HEK293 (cell line): Measurements from ENCODE around the gene GPR160.

Experiments
- CTCF ChIA-PET: fragments of 350-600 bp; formaldehyde crosslinking; extraction: SDS; loops from one replicate; lab custom pipeline; 2021; ENCODE audit warnings: antibody characterized with exemption; lab: Yijun Ruan, JAX
- POLR2A ChIA-PET: fragments of 300-600 bp; formaldehyde crosslinking; extraction: SDS; loops from one replicate; lab custom pipeline; 2020; ENCODE audit warnings: antibody characterized with exemption, inconsistent platforms; lab: Yijun Ruan, JAX
- H3K27ac ChIP-seq: fragments of 200-500 bp; sonication (Bioruptor generic); 2 replicates; pipeline ENCODE4 v1.5.1; 2014; ENCODE audit warnings: low read depth, low read length, control low read depth, inconsistent platforms; ENCODE audit errors: extremely low read depth
- H3K36me3 ChIP-seq, 2 experiments: fragments of 200-500 bp in 1 of 2; sonication (Bioruptor generic) in 1 of 2; 1 replicate in 1 of 2; 2 replicates in 1 of 2; pipeline ENCODE4 v1.5.1; 2014 to 2017; ENCODE audit warnings: inconsistent platforms in 2 of 2, low read length in 2 of 2; ENCODE audit not compliant: control insufficient read depth in 2 of 2, insufficient read depth in 1 of 2
- H3K4me1 ChIP-seq: fragments of 200-500 bp; sonication (Bioruptor generic); 2 replicates; pipeline ENCODE4 v1.5.1; 2014; ENCODE audit warnings: mild to moderate bottlenecking, low read length, inconsistent platforms; ENCODE audit not compliant: control insufficient read depth, insufficient read depth
- H3K4me3 ChIP-seq: 2 replicates; pipeline ENCODE4 v1.5.1; 2011; ENCODE audit warnings: low read depth, mild to moderate bottlenecking, control low read depth, low read length, moderate library complexity
- H3K9me3 ChIP-seq: fragments of 200-500 bp; sonication (Bioruptor generic); 2 replicates; pipeline ENCODE4 v1.5.1; 2014; ENCODE audit warnings: low read depth, low read length, inconsistent platforms; ENCODE audit not compliant: control insufficient read depth, insufficient read depth
- BCL11B ChIP-seq: fragments of 450-650 bp; formaldehyde crosslinking; IDR thresholded peaks from 2 replicates; pipeline ENCODE4 v1.5.1; 2016; ENCODE audit warnings: low read depth, missing biosample characterization, missing genetic modification characterization
- HOXC10 ChIP-seq: sonication (generic); formaldehyde crosslinking; IDR thresholded peaks from 2 replicates; pipeline ENCODE4 v1.8.1; 2023; ENCODE audit warnings: mild to moderate bottlenecking, missing genetic modification reagents
- KLF7 ChIP-seq: fragments of 450-650 bp; formaldehyde crosslinking; IDR thresholded peaks from 2 replicates; pipeline ENCODE4 v1.5.1; 2016; ENCODE audit warnings: missing biosample characterization, missing genetic modification characterization, borderline replicate concordance
- KLF9 ChIP-seq: fragments of 450-650 bp; formaldehyde crosslinking; IDR thresholded peaks from 2 replicates; pipeline ENCODE4 v1.5.1; 2016; ENCODE audit warnings: missing biosample characterization, missing genetic modification characterization, low read depth
- PRDM1 ChIP-seq: fragments of 450-650 bp; formaldehyde crosslinking; IDR thresholded peaks from 2 replicates; pipeline ENCODE4; 2016; ENCODE audit warnings: missing biosample characterization, missing genetic modification characterization
- ZBTB11 ChIP-seq: fragments of 450-650 bp; formaldehyde crosslinking; conservative IDR thresholded peaks from 2 replicates; pipeline ENCODE4 v1.5.1; 2016; ENCODE audit warnings: low read depth, missing biosample characterization, missing genetic modification characterization
- ZBTB21 ChIP-seq: fragments of 450-650 bp; formaldehyde crosslinking; IDR thresholded peaks from 2 replicates; pipeline ENCODE4 v1.5.1; 2017; ENCODE audit warnings: missing biosample characterization, missing genetic modification characterization
- ZNF114 ChIP-seq: fragments of 450-650 bp; formaldehyde crosslinking; IDR thresholded peaks from 2 replicates; pipeline ENCODE4 v1.5.0; 2017; ENCODE audit warnings: missing biosample characterization, missing genetic modification characterization
- ZNF239 ChIP-seq: fragments of 450-650 bp; formaldehyde crosslinking; IDR thresholded peaks from 2 replicates; pipeline ENCODE4 v1.5.1; 2016; ENCODE audit warnings: missing biosample characterization, missing genetic modification characterization
- ZNF24 ChIP-seq: fragments of 450-650 bp; formaldehyde crosslinking; IDR thresholded peaks from 2 replicates; pipeline ENCODE4 v1.5.1; 2016; ENCODE audit warnings: missing biosample characterization, missing genetic modification characterization
- ZNF302 ChIP-seq: fragments of 450-650 bp; formaldehyde crosslinking; IDR thresholded peaks from 2 replicates; pipeline ENCODE4 v1.5.1; 2016; ENCODE audit warnings: missing biosample characterization, missing genetic modification characterization, low read depth
- ZNF426 ChIP-seq: fragments of 450-650 bp; formaldehyde crosslinking; IDR thresholded peaks from 2 replicates; pipeline ENCODE4 v1.5.1; 2017; ENCODE audit warnings: missing biosample characterization, missing genetic modification characterization, mild to moderate bottlenecking, inconsistent platforms, moderate library complexity
- ZNF501 ChIP-seq: fragments of 450-650 bp; formaldehyde crosslinking; IDR thresholded peaks from 2 replicates; pipeline ENCODE4 v1.5.1; 2016; ENCODE audit warnings: missing biosample characterization, missing genetic modification characterization
- ZNF707 ChIP-seq: fragments of 450-650 bp; formaldehyde crosslinking; IDR thresholded peaks from 2 replicates; pipeline ENCODE4 v1.5.1; 2016; ENCODE audit warnings: missing biosample characterization, missing genetic modification characterization
- ZNF76 ChIP-seq: fragments of 450-650 bp; formaldehyde crosslinking; IDR thresholded peaks from 2 replicates; pipeline ENCODE4; 2016; ENCODE audit warnings: low read depth, missing biosample characterization, missing genetic modification characterization, borderline replicate concordance
- ZXDB ChIP-seq: fragments of 450-650 bp; formaldehyde crosslinking; IDR thresholded peaks from 2 replicates; pipeline ENCODE4 v1.5.1; 2016; ENCODE audit warnings: missing biosample characterization, missing genetic modification characterization
- TF ChIP-seq, protein P1 (sequence below): fragments of 450-650 bp; formaldehyde crosslinking; IDR thresholded peaks from 2 replicates; pipeline ENCODE4 v1.5.1; 2016; ENCODE audit warnings: missing biosample characterization, missing genetic modification characterization
- TF ChIP-seq, protein P2 (sequence below): fragments of 450-650 bp; IDR thresholded peaks from 2 replicates; pipeline ENCODE4 v1.5.1; 2018; ENCODE audit warnings: missing biosample characterization, mild to moderate bottlenecking, missing genetic modification characterization

GPR160 gene

DNA sequence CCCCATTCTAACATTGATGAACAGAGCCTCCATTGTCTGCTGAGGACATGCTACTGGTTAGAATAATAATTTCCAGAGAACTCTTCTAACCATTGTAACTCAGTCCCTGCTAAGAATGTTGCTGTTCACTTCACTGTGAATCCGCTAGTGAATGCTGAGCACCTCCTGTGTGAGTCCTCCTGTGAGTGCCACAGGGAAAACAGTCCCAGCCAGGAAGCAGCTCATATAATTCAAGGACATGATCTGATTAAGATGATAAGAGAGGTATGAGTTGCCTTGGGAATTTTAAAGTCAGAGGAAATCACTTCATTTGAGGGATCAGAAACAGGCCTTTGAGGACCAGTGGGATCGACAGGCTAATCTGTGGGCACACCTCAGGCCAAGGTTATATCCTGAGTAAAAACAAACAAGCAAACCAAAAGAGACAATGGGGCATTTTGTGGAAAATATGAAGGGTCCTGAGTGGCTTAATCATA, 33.9 kb upstream of the GPR160 start:
- Histone ChIP-seq H3K4me1 (no peaks in the 10 kb centered on the region), H3K36me3 (peaks cover 0 to 5% of the 10 kb centered on the region in 2 experiments; a peak in 1 of 3 replicates), H3K4me3 (no peak overlapping the region), H3K27ac (no peak overlapping the region), H3K9me3 (no peaks in the 10 kb centered on the region)
- no peak for TF ChIP-seq ZNF426
- TF ChIP-seq ZNF76 = no peak
- TF ChIP-seq ZNF114 = no peak
- no peak for TF ChIP-seq KLF9
- TF ChIP-seq ZNF707 (tag by site-specific recombination) = no peak
- TF ChIP-seq ZNF501 (tag by site-specific recombination) = no peak
- POLR2A ChIA-PET = no interaction called here
- CTCF ChIA-PET = no interaction called here

DNA sequence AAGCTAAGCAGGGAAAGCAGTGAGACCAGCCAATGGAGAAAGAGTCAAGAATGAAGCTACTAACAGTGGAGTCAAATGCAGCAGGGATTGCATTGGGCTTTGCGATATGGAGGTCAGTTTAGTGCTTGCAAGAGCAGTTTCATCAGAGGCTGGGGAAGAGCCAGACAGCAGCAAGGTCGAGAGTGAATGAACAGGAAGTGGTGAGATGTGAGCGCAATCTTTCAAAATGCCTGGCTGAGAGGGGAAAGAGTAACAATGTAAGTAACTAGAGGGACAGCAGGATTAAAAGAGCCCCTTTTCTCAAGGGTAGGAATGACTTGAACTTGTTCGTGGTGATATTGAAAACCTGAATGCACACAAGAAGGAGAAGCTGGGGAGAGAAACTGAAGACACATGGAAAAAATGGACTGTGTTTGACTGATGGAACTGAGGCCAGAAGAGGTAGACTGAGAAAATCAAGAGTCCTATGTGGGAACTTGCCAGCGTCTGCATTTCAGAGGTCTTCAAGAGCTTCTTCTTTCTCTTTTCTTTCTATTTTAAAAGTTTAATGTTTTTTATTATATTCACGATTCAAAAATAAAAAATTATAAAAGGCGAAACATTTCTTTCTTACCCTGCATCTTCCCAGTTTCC, 30.6 kb upstream of the GPR160 start:
- Histone ChIP-seq H3K9me3 (no peaks in the 10 kb centered on the region), H3K36me3 (no peaks in the 10 kb centered on the region), H3K27ac (no peak overlapping the region), H3K4me1 (no peaks in the 10 kb centered on the region), H3K4me3 (no peak overlapping the region)
- CTCF ChIA-PET = interaction anchor here (0.7 kb wide), 1 partner anchor 65 kb away, joined by 3 read pairs; no protein-coding TSS in a partner anchor
- POLR2A ChIA-PET = no interaction called here
- TF ChIP-seq BCL11B (tag by site-specific recombination) = no peak
- TF ChIP-seq ZBTB21 (tag by site-specific recombination) = no peak
- TF ChIP-seq PRDM1 (tag by site-specific recombination) = 0 out of 2 replicates have a peak, but pooled peaks have one; percentile 19

GRCh38 chr3:170010498-170010897, 27.3 kb upstream of the GPR160 start:
- ChIA-PET CTCF (no interaction called here), POLR2A (no interaction called here)
- Histone ChIP-seq H3K27ac (no peak overlapping the region), H3K36me3 (no peaks in the 10 kb centered on the region), H3K4me3 (no peak overlapping the region), H3K4me1 (no peaks in the 10 kb centered on the region), H3K9me3 (no peaks in the 10 kb centered on the region)
- TF ChIP-seq, protein P1, sequence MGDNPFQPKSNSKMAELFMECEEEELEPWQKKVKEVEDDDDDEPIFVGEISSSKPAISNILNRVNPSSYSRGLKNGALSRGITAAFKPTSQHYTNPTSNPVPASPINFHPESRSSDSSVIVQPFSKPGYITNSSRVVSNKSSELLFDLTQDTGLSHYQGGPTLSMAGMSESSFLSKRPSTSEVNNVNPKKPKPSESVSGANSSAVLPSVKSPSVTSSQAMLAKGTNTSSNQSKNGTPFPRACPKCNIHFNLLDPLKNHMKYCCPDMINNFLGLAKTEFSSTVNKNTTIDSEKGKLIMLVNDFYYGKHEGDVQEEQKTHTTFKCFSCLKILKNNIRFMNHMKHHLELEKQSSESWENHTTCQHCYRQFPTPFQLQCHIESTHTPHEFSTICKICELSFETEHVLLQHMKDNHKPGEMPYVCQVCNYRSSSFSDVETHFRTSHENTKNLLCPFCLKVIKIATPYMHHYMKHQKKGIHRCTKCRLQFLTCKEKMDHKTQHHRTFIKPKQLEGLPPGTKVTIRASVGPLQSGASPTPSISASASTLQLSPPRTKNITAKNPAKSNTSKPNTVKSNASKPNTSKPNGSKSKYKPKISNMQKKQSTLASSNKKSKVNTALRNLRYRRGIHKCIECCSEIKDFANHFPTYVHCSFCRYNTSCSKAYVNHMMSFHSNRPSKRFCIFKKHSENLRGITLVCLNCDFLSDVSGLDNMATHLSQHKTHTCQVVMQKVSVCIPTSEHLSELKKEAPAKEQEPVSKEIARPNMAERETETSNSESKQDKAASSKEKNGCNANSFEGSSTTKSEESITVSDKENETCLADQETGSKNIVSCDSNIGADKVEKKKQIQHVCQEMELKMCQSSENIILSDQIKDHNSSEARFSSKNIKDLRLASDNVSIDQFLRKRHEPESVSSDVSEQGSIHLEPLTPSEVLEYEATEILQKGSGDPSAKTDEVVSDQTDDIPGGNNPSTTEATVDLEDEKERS (tag by site-specific recombination) = no peak

GRCh38 chr3:170012683-170013400, 25.0 kb upstream of the GPR160 start:
- POLR2A ChIA-PET = no interaction called here
- TF ChIP-seq ZNF24 (tag by site-specific recombination) (no peak), ZXDB (tag by site-specific recombination) (no peak), ZNF302 (tag by site-specific recombination) (no peak), ZBTB11 (no peak), ZNF239 (tag by site-specific recombination) (no peak), KLF7 (no peak), HOXC10 (CRISPR knock-in tag) (no peak)
- TF ChIP-seq, protein P2, sequence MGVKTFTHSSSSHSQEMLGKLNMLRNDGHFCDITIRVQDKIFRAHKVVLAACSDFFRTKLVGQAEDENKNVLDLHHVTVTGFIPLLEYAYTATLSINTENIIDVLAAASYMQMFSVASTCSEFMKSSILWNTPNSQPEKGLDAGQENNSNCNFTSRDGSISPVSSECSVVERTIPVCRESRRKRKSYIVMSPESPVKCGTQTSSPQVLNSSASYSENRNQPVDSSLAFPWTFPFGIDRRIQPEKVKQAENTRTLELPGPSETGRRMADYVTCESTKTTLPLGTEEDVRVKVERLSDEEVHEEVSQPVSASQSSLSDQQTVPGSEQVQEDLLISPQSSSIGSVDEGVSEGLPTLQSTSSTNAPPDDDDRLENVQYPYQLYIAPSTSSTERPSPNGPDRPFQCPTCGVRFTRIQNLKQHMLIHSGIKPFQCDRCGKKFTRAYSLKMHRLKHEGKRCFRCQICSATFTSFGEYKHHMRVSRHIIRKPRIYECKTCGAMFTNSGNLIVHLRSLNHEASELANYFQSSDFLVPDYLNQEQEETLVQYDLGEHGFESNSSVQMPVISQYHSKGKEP (tag by site-specific recombination) = no peak

More at GRCh38 chr3:170012683-170013400, 25.0 kb upstream of the GPR160 start:
- Histone ChIP-seq H3K4me3 (no peak overlapping the region), H3K36me3 (no peaks in the 10 kb centered on the region), H3K9me3 (no peaks in the 10 kb centered on the region), H3K27ac (no peak overlapping the region), H3K4me1 (no peaks in the 10 kb centered on the region)
- CTCF ChIA-PET = no interaction called here
